Epithelial cell of esophagus (primary cell): ENCODE data around the gene POU1F1.
A peak's percentile ranks its signal among the peaks of the same experiment; 100 is the strongest.

Experiments
- DNase-seq: peaks from one replicate; pipeline ENCODE4 v3.0.0; 2010; ENCODE audit warnings: low read depth
- H3K4me3 ChIP-seq: 2 replicates; pipeline ENCODE4 v1.5.1; 2011; ENCODE audit warnings: mild to moderate bottlenecking, low read length, control low read depth
- TF ChIP-seq, protein P1 (sequence below): IDR thresholded peaks from 2 replicates; pipeline ENCODE4 v1.5.1; 2011; ENCODE audit warnings: low read depth, mild to moderate bottlenecking, low read length, control low read depth, inconsistent platforms; ENCODE audit not compliant: insufficient read depth; ENCODE audit errors: missing control alignments

The POU1F1 gene

DNA sequence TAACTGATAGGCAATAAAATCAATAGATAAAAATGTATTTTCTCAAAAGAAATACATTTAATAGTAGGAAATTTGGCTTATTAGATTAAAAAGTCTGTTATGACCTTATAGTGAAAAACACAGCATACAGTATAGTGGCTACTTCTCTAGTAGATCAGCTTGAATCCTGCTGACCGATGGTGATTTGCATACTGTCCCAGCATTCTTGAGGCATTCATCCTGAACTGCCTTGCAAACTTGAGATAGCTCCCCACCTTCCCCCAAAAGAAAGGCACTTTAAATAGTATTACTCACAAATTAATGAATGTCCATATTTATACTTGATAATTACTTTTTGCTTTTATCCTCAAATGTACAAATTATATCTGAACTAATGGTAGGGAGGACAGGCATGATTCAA, 42.6 kb downstream of the POU1F1 start:
- TF ChIP-seq, protein P1, sequence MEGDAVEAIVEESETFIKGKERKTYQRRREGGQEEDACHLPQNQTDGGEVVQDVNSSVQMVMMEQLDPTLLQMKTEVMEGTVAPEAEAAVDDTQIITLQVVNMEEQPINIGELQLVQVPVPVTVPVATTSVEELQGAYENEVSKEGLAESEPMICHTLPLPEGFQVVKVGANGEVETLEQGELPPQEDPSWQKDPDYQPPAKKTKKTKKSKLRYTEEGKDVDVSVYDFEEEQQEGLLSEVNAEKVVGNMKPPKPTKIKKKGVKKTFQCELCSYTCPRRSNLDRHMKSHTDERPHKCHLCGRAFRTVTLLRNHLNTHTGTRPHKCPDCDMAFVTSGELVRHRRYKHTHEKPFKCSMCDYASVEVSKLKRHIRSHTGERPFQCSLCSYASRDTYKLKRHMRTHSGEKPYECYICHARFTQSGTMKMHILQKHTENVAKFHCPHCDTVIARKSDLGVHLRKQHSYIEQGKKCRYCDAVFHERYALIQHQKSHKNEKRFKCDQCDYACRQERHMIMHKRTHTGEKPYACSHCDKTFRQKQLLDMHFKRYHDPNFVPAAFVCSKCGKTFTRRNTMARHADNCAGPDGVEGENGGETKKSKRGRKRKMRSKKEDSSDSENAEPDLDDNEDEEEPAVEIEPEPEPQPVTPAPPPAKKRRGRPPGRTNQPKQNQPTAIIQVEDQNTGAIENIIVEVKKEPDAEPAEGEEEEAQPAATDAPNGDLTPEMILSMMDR, result no peak
- no peak overlapping the region for H3K4me3 ChIP-seq
- no peak for DNase-seq

DNA sequence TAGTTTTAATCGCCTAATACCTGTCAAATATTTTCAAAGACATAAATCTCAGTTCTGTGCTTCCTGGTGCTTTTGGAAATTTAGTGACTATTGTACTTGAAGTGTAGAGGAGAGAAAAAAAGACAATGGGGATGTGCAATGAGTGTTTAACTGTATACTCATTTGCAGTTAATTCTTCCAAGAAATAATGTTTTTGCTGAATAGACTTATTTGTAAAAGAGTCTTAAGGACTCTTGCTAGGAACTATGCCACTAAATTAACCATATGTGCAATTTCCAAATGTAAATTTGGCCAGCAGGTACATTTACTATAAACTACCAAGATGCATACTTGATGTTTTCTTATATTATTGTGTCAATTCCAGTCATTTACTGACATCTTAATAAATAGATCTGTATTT, 47.3 kb downstream of the POU1F1 start:
- no peak for DNase-seq
- H3K4me3 ChIP-seq, result peak overlapping the region; percentile 67
- TF ChIP-seq, protein P1, result no peak

DNA sequence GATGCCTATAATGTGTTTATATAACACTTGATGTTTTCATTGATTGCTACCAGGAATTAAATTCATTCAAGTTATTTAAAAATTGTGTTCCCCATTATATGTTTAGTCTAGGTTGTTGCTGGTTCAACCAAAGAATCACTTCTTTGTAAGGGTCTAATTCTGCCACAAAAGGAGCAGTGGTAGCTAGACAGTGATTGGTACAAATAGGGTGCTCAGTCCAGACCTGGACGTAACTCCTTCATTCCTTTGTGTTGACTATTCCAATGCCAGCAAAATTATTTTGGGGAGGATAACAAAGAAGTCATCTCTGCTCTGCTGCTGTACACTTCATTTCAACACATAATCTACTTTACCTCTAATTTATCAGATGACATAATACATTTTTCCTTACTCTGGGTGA, 48.1 kb downstream of the POU1F1 start:
- DNase-seq, result peak; percentile 49
- H3K4me3 ChIP-seq, result peak overlapping the region; percentile 67
- TF ChIP-seq, protein P1, result no peak

DNA sequence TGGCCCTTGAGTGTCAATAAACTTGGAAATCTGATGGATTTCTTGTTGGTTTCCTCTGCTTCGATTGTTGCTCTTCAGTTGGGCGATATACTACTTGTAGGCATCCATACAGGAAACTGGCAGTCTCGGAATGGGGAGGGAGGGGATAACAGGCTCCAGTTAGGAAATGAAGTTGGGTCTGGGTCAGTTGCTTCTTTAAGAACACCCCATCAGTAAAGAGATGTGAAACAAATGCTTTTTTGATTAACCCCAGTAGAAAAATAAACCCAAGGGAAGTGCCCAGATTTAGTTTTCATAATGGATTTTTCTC, 48.6 kb downstream of the POU1F1 start:
- DNase-seq, result no peak

DNA sequence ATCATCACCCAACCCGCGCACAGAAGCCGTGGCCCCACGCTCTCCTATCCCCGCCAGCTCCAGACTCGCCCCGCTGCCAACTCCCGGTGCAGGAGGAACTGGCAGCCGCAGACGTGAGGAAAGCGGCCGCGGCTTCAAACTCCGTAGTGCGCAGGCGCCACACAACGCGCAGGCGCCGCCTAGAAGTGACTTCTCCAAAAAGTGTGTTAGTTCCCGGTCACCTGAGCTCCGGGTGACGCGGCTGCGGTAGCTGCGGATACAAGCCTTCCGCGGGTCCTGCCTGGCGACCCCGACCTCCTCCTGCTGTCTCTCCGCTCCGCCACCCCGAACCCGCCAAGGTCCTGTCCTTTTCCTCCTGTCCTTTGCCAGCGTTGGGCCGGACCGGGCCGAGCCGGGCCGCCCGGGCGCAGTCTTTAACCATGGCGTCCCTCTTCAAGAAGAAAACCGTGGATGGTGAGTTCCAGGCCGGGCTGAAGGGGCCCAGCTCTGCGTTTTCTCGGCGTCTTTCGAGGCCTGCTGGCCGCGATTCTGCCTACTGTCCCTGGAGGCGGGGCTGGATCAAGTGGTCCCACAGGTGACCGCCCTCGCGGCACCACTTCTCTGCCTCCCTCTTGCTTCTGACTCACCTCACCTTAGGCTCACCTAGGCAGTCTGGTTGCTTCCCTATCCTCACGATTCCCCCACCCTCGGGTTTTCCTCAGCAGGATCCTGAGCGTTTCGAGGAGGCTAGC, 49.1 kb downstream of the POU1F1 start, which contains the start of gene CHMP2B:
TSS of gene CHMP2B (plus strand) at position 206 of the 731 bp plus-strand sequence. CDS start at position 420, 214 bp downstream.
- TF ChIP-seq, protein P1, result no peak

More for the DNA sequence above, 48.6 kb downstream of the POU1F1 start:
- TF ChIP-seq, protein P1, result no peak
- H3K4me3 ChIP-seq, result peak overlapping the region; percentile 67

DNA sequence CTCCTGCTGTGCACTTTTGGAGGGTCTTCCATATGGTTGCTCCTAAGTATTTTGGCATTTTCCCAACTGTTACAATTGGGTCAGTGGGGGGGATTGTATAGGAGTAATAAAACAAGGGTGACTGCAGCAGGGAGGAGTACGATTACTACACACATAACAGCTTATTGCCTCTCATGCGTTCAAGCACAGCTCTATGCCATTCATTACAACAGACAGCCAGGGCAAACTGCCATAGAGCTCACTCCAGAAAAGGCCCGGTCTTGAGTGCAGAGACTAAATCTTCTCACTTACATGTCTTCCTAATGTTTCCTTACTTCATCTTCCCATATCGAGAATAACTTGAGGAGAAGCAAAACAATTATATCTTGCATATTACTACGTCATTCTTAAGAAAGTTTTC, 50.7 kb downstream of the POU1F1 start:
- TF ChIP-seq, protein P1, result no peak
- no peak overlapping the region for H3K4me3 ChIP-seq
- no peak for DNase-seq

More for the DNA sequence above, 49.1 kb downstream of the POU1F1 start, which contains the start of gene CHMP2B:
- DNase-seq, result peak; percentile 96
- H3K4me3 ChIP-seq, result peak within 1 kb of the TSS; percentile 67

DNA sequence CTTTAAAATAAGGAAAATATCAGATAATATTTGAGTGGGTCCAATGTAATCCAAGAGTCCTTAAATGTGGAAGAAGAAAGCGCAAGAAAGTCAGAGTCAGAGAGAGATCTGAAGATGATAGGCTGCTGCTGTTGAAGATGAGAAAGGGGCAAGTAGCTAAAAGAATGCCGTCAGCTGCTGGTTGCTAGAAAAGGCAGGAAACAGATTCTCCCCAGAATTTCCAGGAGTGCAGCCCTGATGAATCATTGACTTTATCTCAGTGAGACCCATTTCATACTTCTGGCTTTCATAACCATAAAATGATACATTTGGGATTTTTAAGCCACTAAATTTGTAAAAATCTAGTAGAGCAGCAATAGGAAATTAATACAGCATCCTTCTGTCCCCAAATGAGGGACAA, 56.8 kb downstream of the POU1F1 start:
- H3K4me3 ChIP-seq, result no peak overlapping the region
- TF ChIP-seq, protein P1, result no peak
- no peak for DNase-seq
